Activated CD8-positive, alpha-beta memory T cell treated with anti-CD3 and anti-CD28 coated beads for 48 hours (primary cell): ENCODE results near the gene FOXO6.

Experiments
- DNase-seq, 3 experiments: peaks; one replicate each; pipeline ENCODE4 v3.0.0-alpha.2; 2020; ENCODE audit warnings: low read depth in 2 of 3, low spot score in 2 of 3

Gene FOXO6

GRCh38 chr1:41382480-41383090 is 21.4 kb downstream of the FOXO6 start:
- no peak for DNase-seq

DNA sequence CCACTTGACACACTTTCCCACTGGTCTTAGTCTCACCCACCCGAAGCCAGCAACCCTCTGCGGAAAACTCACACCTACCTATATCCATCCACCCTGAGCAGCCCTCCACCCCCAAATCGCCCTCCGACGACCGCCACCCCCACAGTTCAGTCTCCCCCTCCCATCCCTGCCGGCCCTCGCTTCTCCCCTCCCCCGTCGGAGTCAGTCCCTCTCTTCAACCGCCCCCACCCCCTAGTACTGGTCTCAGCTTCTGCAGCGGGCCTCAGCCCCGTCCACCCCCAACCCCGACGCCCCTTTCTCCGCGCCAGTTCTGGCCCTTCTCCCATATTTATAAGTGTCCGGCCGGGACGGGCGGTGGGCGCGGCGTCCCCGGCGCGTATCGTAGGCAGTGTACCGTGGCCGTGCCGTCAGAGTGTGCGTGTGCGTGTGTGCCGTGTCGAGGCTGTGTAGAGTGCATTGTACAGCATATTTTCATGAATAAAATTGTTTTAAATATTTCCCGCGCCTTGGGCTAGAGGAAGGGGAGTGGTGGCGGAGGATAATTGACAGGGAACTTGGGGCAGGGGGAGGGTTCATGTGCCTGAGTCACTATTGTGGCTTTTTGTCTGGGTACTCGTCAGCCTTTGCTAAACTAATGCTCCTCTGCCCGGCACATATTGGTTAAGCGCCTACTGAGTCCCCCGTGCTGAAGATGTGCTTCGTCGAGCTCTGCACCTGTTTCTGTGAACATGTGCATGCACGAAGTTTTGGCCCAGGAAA is 22.0 kb downstream of the FOXO6 start:
- no peak for DNase-seq

DNA sequence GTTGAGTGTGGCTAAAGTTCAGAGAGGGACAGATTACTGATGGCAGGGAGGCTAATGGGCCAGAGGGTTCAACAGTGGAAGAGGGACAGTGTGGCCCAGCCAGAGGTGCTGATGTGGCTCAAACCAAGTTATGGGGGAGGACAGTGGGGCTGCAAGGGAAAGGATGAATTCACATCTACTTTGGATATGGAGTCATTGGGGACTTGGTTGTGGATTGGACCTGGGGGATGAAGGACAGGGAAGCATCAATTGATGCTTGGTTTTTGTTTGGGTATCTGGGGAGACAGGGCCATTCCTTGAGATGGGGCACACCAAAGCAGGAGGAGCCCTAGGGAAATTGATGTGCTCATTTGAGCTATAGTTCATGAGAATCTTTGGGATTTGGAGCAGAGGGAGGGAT is 23.3 kb downstream of the FOXO6 start:
- no peak for DNase-seq

DNA sequence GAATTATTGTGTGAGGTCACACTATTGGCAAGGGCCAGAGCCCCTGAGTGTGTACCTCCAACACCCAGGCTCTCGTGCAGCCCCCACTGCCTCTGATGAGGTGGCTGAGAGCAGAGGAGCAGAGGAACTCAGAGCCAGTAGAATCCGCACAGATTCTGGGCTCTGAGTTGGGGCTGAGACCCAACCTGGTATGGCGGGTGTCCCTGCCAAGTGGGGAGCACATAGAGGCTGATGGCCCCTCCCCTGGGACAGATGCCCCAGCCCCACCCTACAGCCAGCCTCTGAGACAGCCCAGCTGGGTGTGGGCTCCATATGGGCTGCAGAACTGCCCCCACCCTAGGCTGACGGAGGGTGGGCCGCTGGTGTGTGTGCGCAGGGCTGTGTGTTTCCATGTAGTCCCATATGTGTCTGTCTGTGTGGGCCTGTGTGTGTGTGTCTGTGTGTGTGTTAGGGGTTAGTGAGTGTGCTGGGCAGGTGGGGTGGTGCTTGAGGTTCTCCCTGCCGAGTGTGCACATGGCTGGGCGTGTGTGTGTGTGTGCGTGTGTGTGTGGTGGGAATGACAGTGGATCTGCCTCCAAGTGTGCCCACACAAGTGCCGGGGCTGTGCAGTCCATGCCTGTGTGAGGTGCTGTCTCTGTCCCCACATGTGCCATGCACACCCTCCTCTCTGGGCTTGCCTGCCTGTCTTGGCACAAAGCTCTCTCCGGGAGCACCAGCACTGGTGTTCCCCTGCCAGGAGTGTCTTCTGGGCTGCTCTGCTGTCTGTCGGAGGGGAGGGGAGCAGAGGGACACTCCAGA is 24.4 kb downstream of the FOXO6 start:
- no peak for DNase-seq

DNA sequence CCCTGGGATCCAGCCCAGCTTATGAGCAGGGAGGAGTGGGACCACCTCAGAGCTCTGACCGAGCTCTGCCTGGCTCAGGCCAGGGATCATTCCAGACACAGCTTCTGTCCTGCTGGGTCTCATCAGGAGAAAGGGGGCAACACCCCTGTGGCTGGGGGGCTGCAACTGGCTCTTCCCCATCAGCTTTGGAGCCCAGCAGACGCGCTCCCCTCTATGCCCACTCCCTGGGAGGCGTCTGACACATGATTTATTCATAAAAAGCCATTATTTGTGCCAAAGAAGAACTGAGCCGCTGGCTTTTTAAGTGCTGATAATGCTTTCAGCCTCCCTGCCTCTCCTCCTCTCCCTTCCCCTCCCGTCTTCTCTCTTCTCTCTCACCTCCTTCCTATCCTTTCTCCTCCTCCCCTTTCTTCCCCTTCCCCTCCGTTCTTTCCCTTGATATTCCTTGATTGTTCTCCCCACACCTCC is 25.0 kb downstream of the FOXO6 start:
- DNase-seq: no peak

- no peak for DNase-seq
Measured at GRCh38 chr1:41387667-41388091, 26.4 kb downstream of the FOXO6 start.

GRCh38 chr1:41388510-41388909 is 27.3 kb downstream of the FOXO6 start:
- DNase-seq: no peak

- no peak for DNase-seq
Measured at GRCh38 chr1:41389009-41389408, 27.8 kb downstream of the FOXO6 start.

DNA sequence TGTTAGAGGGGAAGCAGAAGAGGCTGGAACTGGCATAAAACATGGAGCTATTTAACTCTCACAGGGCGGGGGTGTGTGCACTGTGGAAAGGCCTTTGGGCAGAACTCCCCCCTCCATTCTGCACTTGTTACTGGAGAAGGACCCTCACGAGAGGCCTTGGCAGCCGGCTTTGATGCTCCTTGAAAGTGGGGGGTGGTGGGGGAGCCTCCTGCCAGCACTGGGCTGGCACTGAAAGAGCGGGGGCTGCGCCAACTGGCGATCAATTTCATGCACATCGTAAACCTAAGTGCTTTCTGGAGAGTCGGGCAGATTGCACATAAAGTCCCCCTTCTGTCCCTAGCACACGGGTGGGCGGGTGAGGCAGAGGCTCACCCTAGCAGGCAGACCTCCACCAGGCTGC is 28.9 kb downstream of the FOXO6 start:
- DNase-seq: no peak

DNA sequence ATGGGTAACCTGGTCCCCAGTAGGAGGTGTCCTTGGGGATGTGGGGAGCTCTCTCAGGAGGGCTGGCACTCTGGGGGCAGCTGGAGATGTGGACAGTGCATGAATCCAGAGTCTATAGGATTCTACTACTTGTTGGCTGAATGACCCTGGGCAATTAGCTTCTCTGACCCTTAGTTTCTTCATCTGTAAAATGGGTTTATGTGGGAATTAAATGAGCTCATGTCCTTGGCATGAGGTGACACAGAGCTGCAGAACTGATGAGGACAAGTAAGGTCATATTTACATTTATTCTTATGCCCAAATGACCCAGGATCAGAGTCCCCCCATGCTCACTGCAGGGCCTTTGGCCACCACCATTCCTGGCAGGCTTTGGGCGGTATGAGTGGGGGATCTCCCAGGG is 29.3 kb downstream of the FOXO6 start:
- DNase-seq: no peak

DNA sequence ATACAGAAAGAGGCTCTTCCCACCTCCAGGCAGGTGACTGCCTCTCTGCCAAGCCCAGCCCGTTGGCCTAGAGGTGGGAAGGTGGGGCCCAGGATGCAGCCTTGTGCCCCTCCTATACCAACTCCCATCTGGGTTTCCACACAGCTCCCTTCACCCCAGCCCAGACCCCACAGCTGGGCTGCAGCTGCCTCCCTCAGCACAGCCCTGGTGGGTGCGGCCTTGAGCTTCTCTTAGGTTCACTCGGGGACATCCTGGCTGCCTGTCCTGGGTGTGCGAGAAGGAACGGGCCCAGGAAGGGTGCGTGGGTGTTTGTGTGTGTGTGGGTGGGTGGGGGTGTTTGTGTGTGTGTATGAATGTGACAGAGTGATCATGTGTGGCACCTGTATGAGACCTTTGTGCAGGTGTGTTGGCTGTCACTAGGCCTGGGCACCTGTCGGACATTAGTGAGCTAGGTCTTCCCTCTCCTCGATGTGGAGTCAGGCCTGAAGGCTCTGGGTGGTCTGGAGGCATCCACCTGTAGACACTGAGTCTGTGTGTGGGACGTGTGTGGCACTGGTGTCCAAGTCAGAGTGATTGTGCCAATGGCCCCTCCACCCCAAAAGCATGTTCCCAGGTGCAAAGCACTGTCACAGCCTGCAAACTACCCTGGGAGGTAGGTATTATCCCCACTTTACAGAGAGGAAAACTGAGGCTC is 30.7 kb downstream of the FOXO6 start:
- DNase-seq: no peak

GRCh38 chr1:41392528-41392924 is 31.3 kb downstream of the FOXO6 start:
- no peak for DNase-seq

- no peak for DNase-seq
Measured at GRCh38 chr1:41393716-41394368, 32.6 kb downstream of the FOXO6 start.

GRCh38 chr1:41394369-41394744 is 33.1 kb downstream of the FOXO6 start:
- no peak for DNase-seq

GRCh38 chr1:41394959-41395956 is 34.0 kb downstream of the FOXO6 start:
- no peak for DNase-seq

- no peak for DNase-seq
Measured at GRCh38 chr1:41396084-41396483, 34.9 kb downstream of the FOXO6 start.

GRCh38 chr1:41397020-41397419 is 35.8 kb downstream of the FOXO6 start:
- DNase-seq: no peak

DNA sequence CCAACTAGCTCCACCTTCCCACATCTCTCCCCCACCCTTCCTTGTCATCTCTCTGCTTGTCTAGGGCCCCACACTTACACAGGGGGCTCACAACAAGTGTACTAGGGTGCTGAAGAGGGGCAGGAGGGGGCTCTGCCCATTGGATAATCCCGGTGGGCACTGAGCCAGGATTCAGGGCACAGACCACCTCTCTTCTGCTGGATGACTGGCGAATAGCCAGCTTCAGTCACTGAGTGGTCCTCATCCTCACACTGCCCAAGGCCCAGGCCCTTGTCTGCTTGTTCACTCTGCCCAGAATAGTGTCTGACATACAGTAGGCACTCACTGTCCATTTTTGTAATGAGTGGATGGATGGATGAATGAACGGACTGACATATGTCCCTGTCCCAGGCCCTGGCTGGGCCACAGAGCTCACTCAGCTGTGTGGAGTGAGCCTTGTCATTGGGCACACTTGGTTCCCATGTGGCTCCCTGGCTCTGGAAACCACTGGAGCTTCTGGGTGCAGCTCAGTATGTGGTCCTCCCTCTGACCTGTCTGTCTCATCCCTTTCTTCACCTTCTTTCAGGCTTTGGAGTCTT is 36.6 kb downstream of the FOXO6 start:
- no peak for DNase-seq

GRCh38 chr1:41399145-41399795 is 38.0 kb downstream of the FOXO6 start:
- DNase-seq: no peak
